Inflammatory macrophage treated with lipopolysaccharide for 4 hours (primary cell): ENCODE results near the gene MRPS18C.
"Not testable (repeated sequence)": the region's sequence is repeated elsewhere in the genome, so short reads cannot be mapped to it uniquely, and the experiment has no call there.

Experiments
- DNase-seq: peaks from one replicate; pipeline ENCODE4 v3.0.0-alpha.2; 2020

The MRPS18C gene

GRCh38 chr4:83455281-83456183 is at the start of gene MRPS18C, which contains the start of gene HELQ:
MRPS18C (plus strand) TSS chr4:83456058; CDS start chr4:83456078, 20 bp downstream.
HELQ (minus strand) TSS chr4:83455823; CDS start chr4:83455693, 130 bp downstream.
- peak; percentile 99 for DNase-seq

- no peak for DNase-seq
Observed at GRCh38 chr4:83408908-83409307, 47.0 kb upstream of the MRPS18C start.

GRCh38 chr4:83413676-83414075 is 42.2 kb upstream of the MRPS18C start:
- peak; percentile 8 for DNase-seq

GRCh38 chr4:83417566-83417965 is 38.3 kb upstream of the MRPS18C start:
- DNase-seq, result no peak

- no peak for DNase-seq
Observed at GRCh38 chr4:83418211-83418610, 37.6 kb upstream of the MRPS18C start.

GRCh38 chr4:83431200-83431599 is 24.7 kb upstream of the MRPS18C start:
- no peak for DNase-seq

GRCh38 chr4:83436680-83437079 is 19.2 kb upstream of the MRPS18C start:
- DNase-seq, result no peak

GRCh38 chr4:83438719-83439118 is 17.1 kb upstream of the MRPS18C start:
- DNase-seq, result no peak

GRCh38 chr4:83440148-83440814 is 15.6 kb upstream of the MRPS18C start:
- DNase-seq, result no peak

- DNase-seq, result peak; percentile 14
Observed at GRCh38 chr4:83440899-83441298, 15.0 kb upstream of the MRPS18C start.

GRCh38 chr4:83449009-83449408 is 6.8 kb upstream of the MRPS18C start:
- DNase-seq, result no peak

GRCh38 chr4:83454686-83455085 is 1.2 kb upstream of the MRPS18C start:
- DNase-seq, result peak; percentile 4

- DNase-seq, result no peak
Observed at GRCh38 chr4:83456184-83456501, 285 bp downstream of the MRPS18C start.

- no peak for DNase-seq
Observed at GRCh38 chr4:83473423-83473822, 17.6 kb downstream of the MRPS18C start.

- DNase-seq, result no peak
Observed at GRCh38 chr4:83473966-83474365, 18.1 kb downstream of the MRPS18C start.

GRCh38 chr4:83484500-83485461 is 28.9 kb downstream of the MRPS18C start, which contains the start of gene ABRAXAS1:
ABRAXAS1 (minus strand) TSS chr4:83485100; CDS start chr4:83485072, 28 bp downstream.
- peak; percentile 92 for DNase-seq

GRCh38 chr4:83486457-83487129 is 30.7 kb downstream of the MRPS18C start:
- no peak for DNase-seq

GRCh38 chr4:83489711-83490326 is 34.0 kb downstream of the MRPS18C start:
- DNase-seq, result no peak

GRCh38 chr4:83490876-83491450 is 35.1 kb downstream of the MRPS18C start:
- DNase-seq, result peak; percentile 37

- not testable (repeated sequence) for DNase-seq
Observed at GRCh38 chr4:83496085-83496917, 40.4 kb downstream of the MRPS18C start.
